ENCODE data around the gene MZT2B.
"Not testable (repeated sequence)": the region's sequence is repeated elsewhere in the genome, so short reads cannot be mapped to it uniquely, and the experiment has no call there.

Gene MZT2B

DNA sequence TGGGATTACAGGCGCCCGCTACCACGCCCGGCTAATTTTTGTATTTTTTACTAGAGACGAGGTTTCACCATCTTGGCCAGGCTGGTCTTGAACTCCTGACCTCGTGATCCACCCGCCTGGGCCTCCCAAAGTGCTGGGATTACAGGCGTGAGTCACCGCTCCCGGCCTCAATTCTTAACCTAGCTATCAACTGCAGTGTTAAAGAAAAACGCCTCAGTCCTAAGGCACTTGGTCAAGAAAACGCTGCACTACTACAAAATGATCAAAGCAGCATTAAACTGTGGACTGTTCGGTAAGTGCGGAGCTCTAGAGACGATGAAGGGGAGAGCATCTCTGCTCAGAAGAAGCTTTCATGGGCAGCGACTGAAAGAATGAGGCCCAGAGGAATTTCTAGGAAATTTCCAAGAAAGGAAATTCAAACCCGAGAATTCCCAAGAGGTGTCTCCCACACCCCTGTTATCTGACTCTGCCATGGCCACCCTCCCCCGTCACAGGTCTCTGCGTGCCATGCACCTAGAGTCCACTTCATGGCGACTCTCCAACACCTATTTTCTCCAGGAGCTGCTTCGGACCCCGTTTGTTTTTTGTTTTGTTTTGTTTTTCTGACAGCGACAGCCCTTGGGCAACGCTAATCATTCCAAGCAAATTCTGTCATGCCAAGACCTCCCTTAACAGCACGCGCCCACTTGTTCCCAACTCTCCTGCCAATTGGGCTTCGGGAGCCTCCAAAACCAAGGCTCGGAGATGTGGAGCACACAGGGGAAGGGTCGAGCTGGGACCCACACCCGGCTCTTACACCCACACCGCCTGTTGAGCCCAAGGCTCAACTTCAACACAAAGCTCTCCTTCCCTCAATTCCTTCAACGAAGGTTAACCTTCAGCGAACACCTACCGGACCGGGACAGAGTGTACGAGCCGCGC, 1.4 kb upstream of the MZT2B start:
- DNase-seq = not testable (repeated sequence)

DNA sequence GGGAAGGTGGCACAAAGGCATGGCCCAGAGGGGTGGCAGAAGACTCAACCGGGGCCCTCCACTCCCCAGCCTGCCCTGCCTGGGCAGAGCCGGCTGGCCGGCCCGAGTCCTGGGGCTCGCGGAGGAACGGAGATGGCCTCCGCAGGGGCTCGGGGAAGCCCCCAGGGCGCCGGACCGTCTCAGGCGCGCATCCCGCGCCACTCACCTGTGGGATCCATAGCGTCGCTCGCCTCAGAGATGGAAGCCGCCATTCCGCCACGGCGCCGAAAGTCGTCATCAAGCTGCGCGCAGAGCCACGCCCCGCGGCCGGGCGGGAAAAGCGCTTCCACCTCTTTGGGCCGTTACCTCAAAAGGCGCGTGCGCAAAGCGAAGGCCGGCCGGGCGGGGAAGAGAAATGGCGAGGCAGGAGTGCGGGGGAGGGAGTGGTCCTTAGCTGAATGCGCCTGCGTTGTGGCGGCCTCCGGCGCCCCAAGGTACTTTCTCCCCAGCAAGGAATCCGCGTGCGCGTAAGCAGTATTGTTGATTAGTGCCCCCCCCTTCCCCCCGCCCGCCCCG, 660 bp upstream of the MZT2B start, which contains the start of gene SMPD4:
Gene SMPD4 (minus strand): TSS at position 278 of the 555 bp plus-strand sequence. CDS start 5,010 bp downstream, outside the sequence.
- DNase-seq = peak; percentile 84

DNA sequence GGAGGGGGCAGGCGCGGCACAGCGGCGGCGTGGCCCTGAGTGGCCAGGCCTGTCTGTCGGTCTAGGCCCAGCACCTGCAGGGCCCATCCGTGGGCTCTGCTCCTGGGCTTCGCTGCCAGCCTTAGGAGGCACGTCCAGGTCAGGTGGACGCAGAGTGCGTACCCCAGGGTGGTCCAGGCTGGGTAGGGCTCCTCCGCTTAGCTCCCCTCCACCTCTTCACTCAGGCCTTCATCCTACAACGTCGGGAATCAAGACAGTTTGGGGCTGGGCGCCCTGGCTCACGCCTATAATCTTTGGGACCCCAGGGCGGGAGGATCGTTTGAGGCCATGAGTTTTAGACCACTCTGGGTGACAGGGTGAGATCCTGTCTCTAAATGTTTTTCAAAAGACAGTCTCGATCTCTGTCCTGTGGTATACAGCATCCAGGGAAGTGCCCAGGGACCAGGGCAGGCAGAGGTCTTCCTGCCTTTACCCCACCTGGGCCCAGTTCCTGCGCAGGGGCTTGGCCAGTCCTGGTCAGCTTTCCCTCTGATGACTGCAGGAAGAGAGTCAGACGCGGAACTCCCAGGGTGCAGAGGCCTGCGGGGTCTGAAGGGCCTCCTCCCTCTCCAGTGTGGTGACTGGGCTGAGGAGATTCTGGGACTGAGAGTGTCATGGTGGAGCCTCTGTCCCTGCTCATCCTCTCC, 907 bp downstream of the MZT2B start:
- not testable (repeated sequence) for DNase-seq

DNA sequence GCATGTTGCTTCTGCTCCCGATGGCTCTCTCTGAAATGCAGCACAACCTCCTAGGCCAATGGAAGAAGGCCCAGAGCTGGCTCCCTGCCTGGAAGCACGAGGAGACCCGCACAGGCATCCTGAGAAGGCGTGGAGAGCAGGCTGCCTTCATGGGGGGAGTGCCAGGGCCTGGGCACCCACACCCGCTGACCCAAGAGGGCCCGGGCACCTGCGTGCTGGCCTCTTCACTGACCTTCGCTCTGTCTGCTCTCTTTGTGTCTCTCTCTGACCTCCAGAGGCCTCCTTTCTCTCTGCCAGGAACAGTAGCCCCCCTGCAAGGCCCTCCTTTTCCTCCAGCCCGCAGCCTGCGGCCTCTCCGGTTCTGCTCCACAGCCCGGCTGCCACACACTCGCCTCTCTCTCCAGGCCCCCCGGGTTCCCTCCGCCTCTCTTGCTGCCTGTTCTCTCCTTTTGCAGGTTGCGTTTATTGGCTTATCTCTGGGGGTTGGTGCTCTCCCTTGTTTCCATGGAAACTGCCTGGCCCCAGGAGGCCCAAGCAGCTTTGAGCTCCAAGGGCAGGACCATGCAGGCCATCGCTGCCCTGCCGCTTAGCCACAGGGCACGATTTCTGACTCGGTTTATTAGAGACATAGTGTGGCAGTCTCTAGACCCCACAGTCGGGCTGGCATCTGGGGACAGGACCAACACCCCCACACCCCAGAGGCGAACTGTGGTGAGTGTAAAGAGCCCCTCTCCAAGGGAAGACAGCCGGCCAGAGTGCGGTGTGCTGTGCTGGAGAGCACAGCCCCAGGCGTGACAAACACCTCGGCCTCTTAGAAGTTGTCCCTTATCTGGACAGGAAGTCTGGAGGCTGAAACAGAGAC, 1.7 kb downstream of the MZT2B start:
- DNase-seq = no peak

DNA sequence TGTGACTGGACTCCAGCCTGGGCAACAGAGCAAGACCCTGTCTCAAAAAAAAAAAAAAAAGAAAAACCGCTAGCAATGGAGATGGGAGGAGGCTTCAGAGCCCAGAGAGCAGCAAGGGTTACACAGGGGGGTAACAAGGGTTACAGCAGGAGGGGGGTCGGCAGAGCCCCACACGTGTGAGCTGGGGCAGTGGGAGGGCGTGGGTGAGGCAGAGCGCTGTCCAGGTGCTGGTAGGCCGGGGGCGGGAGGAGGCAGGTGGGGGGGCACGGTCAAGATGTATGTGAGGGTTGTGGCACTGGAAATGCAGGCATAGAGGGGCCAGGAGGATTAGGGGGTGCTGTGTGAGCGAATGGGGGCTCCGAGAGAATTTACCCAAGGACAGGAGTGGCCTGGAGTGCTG, 3.4 kb downstream of the MZT2B start:
- no peak for DNase-seq

DNA sequence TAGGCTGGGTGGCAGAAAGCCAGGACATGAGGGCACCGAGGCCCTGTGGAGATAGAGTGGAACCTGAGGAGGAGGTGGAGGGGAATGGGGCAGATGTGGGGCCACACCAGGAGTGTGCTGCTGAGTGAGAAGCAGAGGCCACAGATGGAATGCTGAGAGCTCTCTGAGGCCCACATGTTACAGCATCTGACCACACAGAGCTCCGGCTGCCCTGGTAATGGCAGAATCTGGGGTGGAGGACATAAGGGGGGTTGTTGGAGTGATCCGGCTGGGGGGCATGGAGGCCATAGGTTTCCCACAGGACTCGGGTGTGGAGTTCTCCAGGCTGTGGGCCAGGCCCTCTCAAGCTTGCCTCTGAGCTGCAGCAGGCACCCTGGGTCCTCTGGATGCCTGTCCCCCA, 3.8 kb downstream of the MZT2B start:
- DNase-seq = no peak

DNA sequence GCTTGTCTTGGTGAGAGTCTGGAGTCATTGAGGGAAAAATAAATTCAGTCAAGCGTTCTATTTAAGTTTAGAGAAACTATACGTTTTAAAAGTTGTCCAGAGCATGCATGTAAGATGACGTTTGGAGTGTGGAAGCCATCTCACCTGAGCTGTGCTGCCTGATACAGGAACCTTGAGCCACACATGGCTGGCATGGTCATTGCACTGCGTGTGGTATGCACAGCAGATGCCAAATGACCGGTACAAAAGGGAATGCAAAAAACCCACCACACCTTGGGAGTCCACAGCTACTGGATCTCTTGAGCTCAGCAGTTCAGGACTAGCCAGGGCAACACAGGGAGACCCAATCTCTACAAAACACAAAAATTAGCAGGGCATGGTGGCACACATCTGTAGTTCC, 4.3 kb downstream of the MZT2B start:
- DNase-seq = no peak

DNA sequence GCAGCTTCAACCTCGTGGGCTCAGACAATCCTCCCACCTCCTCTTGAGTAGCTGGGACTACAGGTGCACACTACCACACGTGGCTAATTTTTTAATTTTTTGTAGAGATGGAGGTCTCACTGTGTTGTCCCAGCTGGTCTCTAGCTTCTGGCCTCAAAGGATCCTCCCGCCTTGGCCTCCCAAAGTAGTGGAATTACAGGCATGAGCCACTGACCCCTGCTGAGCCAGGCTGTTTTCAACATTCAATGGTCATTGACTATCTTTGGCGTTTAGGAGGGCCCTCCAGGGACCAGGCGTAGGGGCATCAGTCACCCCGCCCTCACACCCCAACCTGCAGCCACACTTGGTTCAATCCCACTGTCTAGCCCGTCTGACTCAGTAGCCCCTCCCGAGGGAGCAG, 5.2 kb downstream of the MZT2B start:
- DNase-seq = no peak

DNA sequence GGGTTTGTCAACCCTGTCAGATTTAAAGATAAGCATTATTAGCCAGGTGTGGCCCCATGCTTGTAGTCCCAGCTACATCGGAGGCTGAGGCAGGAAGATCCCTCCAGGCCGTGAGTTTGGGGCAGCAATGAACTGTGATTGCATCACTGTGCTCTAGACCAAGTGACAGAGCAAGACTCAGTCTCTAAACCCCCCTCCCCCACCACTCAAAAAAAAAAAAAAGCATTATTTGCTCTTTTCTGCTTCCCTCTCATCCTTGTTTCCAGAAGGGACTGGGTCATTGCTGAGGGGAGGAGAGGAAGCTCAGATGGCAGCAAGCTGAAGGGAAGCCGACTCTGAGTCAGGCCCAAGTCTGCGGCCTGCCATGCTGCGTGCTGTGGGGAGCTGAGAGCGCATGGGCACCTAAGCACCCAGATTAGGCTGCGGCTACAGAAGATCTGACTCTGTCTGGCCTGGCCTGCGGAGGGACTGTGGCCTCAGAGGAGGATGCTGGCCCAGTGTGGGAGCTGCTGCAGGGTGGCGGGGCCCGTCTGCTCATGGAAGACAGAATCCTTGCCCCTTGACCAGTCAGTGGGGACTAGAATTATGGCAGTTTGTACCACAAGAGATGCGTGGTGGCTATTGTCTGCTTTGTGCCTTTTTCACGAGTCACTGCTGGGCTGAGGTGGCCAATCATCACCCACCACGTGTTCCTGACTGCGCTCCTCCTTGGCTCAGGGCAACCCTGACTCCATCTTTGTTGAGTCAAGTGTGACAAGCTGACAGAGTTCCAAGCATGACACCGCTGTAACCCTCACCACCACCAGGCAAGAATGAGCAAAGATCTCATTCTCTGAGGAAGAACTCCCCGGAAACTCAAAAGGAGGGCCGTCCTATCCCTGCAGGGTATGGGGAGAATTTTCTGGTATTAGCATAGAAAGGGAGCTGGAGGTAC, 6.1 kb downstream of the MZT2B start:
- not testable (repeated sequence) for DNase-seq

DNA sequence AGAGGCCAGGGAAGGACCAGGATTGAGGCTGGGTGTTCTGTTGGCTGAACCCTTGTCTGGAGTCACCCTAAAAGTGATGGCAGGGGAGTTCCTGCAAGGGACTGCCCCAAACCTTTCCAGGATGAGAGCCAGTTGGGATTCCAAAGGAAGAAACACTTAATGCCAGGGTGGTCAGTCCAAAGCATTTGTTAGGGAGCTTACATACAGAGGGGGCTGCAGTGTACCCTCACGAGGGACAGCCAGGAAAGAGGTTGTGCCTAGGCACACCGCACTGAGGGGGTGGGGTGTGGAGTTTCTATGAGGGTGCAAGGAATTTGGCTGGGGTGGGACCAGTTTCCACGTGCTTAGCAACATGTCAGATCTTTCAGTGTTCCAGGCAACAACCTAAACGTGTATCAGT, 6.9 kb downstream of the MZT2B start:
- not testable (repeated sequence) for DNase-seq

DNA sequence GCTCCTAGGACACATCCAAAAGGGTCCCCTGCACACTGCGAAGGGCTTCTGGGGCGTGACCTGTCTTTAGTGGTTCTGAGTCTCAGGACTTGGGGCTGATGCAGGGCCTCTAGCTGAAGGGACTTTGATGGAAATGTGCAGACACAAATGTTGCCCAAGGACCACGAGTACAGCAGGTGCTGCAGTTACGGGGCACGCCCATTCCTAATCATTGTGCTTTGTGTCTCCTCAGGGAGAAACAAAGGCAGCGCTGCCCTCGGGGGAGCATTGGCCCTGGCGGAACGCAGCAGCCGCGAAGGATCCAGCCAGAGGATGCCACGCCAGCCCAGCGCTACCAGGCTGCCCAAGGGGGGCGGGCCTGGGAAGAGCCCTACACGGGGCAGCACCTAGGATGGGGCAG, 8.2 kb downstream of the MZT2B start:
- no peak for DNase-seq

DNA sequence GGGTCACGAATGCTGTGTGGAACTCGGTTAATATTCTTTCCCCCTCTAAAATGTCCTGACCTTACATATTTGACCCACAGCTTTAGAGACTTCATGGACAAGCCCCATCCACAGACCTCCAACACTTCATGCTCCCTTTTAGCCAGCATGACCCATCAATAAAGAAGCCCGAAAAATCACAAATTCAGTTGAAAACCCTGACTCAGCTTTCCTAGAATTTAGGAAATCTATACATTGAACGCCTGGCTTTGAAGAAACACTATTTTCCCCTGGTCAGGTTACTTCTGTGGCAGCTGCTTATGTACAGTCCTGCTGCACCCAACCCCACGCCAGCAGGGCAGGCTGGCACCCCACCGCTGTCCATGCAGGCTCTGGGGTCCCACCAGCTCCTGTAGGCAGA, 9.3 kb downstream of the MZT2B start:
- not testable (repeated sequence) for DNase-seq

DNA sequence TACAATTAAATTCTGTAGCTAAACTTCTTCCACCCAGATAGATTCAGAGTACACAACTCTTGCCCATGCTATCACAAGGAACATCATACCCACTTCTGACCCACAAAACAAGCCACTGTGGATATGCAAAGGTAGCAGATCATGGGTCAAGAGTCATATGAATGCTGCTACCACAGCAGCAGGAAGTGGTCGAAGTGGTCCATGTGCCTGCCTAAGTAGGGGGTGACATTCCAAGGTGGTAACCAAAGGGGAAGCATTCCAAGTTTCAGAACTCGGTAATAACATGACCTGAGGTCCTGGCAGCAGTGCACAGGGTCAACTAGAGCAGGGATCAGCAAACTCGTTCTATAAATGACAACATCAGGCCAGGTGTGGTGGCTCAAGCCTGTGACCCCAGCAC, 10.4 kb downstream of the MZT2B start:
- DNase-seq = not testable (repeated sequence)

DNA sequence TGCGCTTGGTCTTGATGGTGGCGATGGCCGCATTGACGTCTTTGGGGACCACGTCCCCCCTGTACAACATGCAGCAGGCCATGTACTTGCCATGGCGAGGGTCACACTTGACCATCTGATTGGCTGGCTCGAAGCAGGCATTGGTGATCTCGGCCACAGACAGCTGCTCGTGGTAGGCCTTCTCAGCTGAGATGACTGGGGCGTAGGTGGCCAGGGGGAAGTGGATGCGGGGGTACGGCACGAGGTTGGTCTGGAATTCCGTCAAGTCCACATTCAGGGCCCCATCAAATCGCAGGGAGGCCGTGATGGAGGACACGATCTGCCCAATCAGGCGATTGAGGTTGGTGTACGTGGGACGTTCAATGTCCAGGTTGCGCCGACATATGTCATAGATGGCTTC, 11.8 kb downstream of the MZT2B start:
- DNase-seq = not testable (repeated sequence)

DNA sequence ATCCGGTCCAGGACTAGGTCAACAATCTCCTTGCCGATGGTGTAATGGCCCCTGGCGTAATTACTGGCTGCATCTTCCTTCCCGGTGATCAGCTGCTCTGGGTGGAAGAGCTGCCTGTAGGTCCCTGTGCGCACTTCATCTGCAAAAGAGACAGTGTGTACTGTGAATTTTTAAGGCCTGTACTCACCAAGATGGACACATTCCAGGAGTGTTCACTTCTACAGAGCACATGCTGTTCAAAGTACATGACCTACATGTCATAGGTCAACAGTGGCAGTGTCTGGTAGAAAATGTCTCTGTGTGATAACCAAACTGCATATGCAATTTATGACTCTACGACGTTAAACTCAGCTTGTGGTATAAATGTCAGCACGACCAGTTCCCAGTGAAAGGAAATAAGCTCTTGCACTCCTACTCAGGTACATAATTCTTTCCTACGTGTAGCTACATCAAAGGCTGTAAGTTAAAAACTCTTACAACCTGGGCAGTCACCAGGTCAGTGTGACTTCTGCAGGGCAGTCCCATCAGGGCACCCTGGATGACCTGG, 13.1 kb downstream of the MZT2B start:
- not testable (repeated sequence) for DNase-seq

DNA sequence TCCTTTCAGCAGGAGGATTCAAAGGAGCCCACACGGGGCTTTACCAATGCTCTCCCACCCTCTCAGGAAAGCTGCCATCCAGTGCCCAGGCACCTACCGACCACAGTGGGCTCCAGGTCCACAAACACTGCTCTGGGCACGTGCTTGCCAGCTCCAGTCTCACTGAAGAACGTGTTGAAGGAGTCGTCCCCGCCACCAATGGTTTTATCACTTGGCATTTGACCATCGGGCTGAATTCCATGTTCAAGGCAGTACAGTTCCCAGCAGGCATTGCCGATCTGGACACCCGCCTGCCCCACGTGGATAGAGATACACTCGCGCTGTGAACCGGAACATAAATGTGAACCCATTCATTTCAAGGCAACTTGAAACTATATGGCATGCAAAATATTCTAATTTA, 14.0 kb downstream of the MZT2B start:
- not testable (repeated sequence) for DNase-seq

DNA sequence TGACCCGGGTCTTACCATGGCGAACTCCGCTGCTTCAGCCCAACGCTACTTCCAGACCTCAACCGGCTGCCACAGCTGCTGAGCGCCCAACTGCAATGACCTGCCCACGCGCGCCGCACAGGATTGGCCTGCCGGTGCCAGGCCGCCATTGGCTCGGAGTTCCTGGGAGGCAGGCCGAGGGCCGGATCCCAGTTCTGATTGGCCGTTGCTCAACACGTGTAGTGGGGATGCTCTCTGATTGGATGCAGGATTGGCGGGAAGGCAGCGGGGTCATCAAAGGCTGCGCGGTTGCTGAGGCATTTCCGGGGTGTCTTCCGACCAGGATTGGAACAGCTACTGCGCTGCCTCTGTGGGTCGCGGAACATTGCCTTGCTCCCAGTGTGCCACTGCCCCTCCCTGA, 16.3 kb downstream of the MZT2B start, which contains the start of gene TUBA3E:
Gene TUBA3E (minus strand): TSS at position 97 of the 400 bp plus-strand sequence. CDS start 79 bp downstream, at position 18.
- no peak for DNase-seq

DNA sequence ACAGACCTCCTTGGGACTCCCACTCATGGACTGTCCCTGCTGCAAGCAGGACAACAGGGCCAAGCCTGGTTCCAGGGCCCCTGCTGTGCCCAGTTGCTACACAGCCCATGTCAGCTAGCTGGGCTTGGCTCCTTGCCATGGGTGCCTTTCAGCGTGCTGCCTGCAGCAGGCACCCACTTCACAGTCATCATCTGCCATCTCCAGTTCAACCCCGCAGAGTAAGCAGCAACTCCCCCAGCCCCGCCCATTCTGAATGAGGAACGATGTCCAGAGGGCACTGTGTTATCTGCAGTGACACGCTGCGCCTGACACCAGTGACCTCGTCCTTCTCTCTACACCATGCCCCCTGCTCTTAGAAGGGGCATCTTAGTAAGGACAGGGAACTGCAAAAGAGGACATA, 20.5 kb downstream of the MZT2B start:
- not testable (repeated sequence) for DNase-seq

DNA sequence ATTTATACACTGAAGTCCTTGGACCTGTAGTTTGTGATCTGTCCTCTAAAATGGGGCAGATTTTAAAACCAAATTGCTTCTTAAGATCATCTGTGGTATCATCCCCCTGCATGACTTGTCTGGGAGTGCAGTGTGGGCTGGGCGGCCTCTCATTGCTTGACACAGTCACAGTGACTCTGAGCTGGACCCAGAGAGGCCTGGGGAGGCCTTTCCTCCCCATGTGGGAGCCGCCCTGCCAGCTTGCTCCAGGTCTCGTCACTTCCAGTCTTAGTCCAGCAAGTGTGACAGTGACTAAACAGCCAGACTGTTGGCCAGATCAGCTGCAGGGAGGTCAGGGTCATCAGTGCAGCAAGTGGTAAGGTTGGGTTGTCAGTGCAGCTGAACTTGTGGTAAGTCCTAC, 21.1 kb downstream of the MZT2B start:
- not testable (repeated sequence) for DNase-seq

DNA sequence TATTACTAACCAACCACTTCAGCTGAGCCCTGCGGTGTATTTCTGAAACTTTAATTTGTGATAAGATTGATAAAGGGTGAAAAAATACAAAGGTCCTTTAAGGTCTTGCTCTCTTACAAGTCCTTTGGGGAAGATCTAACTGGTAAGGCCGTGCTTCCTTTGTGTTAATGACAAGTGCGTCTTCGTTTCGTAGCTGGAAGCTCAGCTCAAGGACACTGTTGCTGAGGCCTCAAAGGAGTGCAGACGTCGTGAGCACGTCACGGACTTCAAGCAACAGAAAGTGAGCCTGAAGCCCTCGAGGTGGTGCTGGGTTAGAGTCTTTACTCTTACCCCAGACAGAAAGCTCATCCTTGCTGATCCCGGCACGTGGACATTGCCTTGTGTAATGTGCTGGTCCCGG, 25.0 kb downstream of the MZT2B start:
- not testable (repeated sequence) for DNase-seq

DNA sequence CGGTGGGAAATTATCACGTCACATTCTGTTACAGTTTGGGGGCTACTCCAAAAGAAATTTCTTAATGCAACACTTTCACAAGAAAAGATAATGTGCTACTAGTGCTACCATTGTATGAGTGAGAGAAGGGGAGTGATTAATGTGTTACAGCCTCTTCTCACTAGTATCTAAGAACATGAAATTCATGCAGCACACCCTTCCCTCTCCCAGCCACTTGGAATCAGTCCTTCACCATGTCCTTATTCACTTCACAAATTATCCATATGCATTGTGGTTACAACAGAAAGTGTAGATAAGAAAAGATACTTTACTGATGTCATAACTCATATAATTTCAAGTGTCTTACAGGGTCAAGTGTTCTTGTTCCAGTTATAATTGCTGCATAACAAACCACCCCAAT, 37.1 kb downstream of the MZT2B start:
- not testable (repeated sequence) for DNase-seq
